Activated B cell treated with CpG ODN at 0.5 μM for 24 hours (primary cell): ENCODE measurements around the gene OSBPL1A. TPM values are rescaled to one million over a fixed set of nuclear protein-coding genes. Genes with fewer than 3 reads are reported as not detected.

Source experiments
- ATAC-seq: fragments of 200-7000 bp; cut with Tn5 transposase; one replicate; pipeline ENCODE4 v1.10.0; 2021; ENCODE audit warnings: low read depth, mild to moderate bottlenecking, moderate library complexity
- CTCF ChIA-PET: fragments of 350-600 bp; sonication (Branson Sonifier 250); formaldehyde crosslinking; loops from one replicate; lab custom pipeline; 2021; ENCODE audit warnings: antibody characterized with exemption; lab: Charles Lee
- POLR2A ChIA-PET: fragments of 350-600 bp; sonication (Branson Sonifier 250); formaldehyde crosslinking; loops from one replicate; lab custom pipeline; 2021; ENCODE audit warnings: antibody characterized with exemption; lab: Charles Lee
- DNase-seq: peaks from one replicate; pipeline ENCODE4 v3.0.0; 2022
- H3K27ac Mint-ChIP-seq: one replicate; pipeline ENCODE4 v1.8.0; 2020; ENCODE audit warnings: mixed read lengths
- H3K27me3 Mint-ChIP-seq: one replicate; pipeline ENCODE4 v1.8.0; 2021; ENCODE audit warnings: mixed read lengths
- H3K36me3 Mint-ChIP-seq: one replicate; pipeline ENCODE4 v1.8.0; 2021; ENCODE audit warnings: low read depth, mixed read lengths
- H3K4me1 Mint-ChIP-seq: one replicate; pipeline ENCODE4 v1.8.0; 2021; ENCODE audit warnings: mixed read lengths
- H3K4me3 Mint-ChIP-seq: one replicate; pipeline ENCODE4 v1.8.0; 2020; ENCODE audit warnings: mild to moderate bottlenecking, mixed read lengths
- H3K9me3 Mint-ChIP-seq: one replicate; pipeline ENCODE4 v1.8.0; 2020; ENCODE audit warnings: mixed read lengths
- intact Hi-C: fragments of 100-400 bp; cut with micrococcal nuclease; formaldehyde crosslinking; loops from one replicate; pipeline ENCODE4 v1.15.1; 2024
- total RNA-seq: library from RNA; stranded (reverse); gene quantifications from 2 replicates; pipeline ENCODE4 v1.2.3, GENCODE V29; 2022
- TF ChIP-seq, protein P1 (sequence below): fragments of 200-600 bp; IDR thresholded peaks from one replicate; pipeline ENCODE4 v1.8.0; 2022; ENCODE audit warnings: antibody characterized with exemption, mild to moderate bottlenecking

Gene OSBPL1A
- total RNA-seq, 1 donor from 2014 or later, result 0.80 TPM

DNA sequence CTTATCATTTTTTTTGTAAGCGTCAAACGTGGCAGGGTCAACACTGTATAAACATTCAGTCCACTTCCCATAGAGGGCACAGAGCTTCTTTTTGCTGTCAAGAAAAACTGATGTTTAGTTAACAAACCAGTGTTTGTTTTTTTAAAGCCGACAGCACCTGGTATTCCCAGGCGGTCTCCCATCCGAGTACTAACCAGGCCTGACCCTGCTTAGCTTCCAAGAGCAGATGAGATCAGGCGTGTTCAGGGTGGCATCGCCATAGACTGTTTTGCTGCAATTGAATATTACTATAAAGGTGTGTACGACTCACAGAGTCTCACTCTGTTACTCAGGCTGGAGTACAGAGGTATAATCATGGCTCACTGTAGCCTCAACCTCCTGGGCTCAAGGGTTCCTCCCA is 227.3 kb downstream of the OSBPL1A start:
- Mint-ChIP-seq H3K9me3 (no peaks in the 10 kb centered on the region), H3K27ac (no peak overlapping the region), H3K27me3 (peaks cover 2% of the 10 kb centered on the region), H3K36me3 (no peaks in the 10 kb centered on the region), H3K4me1 (no peaks in the 10 kb centered on the region), H3K4me3 (no peak overlapping the region)
- intact Hi-C loops, result no loop called here
- no peak for ATAC-seq
- TF ChIP-seq, protein P1, sequence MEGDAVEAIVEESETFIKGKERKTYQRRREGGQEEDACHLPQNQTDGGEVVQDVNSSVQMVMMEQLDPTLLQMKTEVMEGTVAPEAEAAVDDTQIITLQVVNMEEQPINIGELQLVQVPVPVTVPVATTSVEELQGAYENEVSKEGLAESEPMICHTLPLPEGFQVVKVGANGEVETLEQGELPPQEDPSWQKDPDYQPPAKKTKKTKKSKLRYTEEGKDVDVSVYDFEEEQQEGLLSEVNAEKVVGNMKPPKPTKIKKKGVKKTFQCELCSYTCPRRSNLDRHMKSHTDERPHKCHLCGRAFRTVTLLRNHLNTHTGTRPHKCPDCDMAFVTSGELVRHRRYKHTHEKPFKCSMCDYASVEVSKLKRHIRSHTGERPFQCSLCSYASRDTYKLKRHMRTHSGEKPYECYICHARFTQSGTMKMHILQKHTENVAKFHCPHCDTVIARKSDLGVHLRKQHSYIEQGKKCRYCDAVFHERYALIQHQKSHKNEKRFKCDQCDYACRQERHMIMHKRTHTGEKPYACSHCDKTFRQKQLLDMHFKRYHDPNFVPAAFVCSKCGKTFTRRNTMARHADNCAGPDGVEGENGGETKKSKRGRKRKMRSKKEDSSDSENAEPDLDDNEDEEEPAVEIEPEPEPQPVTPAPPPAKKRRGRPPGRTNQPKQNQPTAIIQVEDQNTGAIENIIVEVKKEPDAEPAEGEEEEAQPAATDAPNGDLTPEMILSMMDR, result no peak
- ChIA-PET POLR2A (no interaction called here), CTCF (no interaction called here)
- DNase-seq, result no peak

DNA sequence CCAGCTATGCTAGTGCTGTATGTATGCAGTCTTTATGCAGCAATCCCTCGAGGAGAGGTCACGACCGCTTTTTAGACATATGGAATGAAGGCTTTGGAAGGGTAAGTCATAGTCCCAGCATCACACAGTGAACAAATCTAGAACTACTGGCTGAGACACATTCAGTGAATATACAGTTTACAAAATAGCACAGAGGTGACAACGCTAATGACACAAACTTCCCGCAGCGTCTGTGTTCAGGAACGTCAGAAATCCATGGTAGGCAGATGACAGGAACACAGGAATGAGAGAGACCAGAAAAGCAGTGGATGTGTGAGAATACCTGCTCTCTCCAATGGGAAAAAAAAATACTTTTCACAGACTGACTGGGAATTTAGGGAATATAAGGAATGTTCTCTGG is 229.1 kb downstream of the OSBPL1A start:
- intact Hi-C loops, result no loop called here
- peaks cover 2% of the 10 kb centered on the region for H3K27me3 Mint-ChIP-seq
- ChIA-PET POLR2A (no interaction called here), CTCF (no interaction called here)
- no peaks in the 10 kb centered on the region for H3K4me1 Mint-ChIP-seq
- no peak for DNase-seq
- no peaks in the 10 kb centered on the region for H3K9me3 Mint-ChIP-seq
- H3K36me3 Mint-ChIP-seq, result no peaks in the 10 kb centered on the region
- TF ChIP-seq, protein P1, result no peak
- H3K4me3 Mint-ChIP-seq, result no peak overlapping the region
- no peak for ATAC-seq
- H3K27ac Mint-ChIP-seq, result no peak overlapping the region

DNA sequence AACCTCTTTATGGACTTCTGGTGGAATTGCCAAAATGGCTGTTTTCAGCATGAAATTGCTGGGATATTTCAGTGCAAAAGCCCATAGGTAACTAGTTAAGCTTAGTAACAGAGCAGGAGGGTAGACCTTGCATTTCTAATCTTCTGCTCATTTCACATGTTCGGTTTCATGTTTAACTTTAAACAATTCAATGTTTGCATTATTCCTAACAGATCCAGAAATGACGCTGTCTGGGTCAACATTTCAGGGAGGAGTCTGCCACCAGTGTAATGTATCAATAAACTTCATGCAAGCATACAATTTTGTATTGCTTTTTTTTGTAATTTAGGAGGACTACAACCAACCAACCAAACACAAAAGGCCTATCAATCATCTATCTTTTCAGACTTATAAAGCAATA is 236.3 kb downstream of the OSBPL1A start:
- POLR2A ChIA-PET, result no interaction called here
- Mint-ChIP-seq H3K36me3 (no peaks in the 10 kb centered on the region), H3K27me3 (peaks cover 5% of the 10 kb centered on the region), H3K4me1 (no peaks in the 10 kb centered on the region), H3K27ac (no peak overlapping the region), H3K9me3 (no peaks in the 10 kb centered on the region), H3K4me3 (no peak overlapping the region)
- no peak for ATAC-seq
- intact Hi-C loops, result no loop called here
- TF ChIP-seq, protein P1, result no peak
- CTCF ChIA-PET, result no interaction called here
- no peak for DNase-seq

DNA sequence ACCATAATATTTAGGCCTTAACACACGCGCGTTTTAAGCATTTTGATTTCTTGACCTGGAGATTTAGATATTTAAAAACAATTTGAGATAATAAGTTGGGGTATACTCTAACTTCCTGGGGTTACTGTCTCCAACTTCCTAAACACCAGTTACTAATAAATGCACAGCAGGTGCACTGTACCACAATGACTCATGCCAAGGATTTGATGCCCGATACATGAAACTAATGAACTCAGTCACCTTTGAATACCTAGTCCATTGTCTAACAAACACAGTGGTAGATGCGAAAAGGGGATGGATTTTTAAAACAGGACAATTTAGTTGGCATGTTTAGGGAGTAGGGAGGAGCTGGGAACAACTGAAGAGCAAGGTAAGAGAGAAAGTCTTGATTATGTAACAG is 237.5 kb downstream of the OSBPL1A start:
- TF ChIP-seq, protein P1, result no peak
- H3K36me3 Mint-ChIP-seq, result no peaks in the 10 kb centered on the region
- ATAC-seq (no peak), DNase-seq (no peak)
- peaks cover 3% of the 10 kb centered on the region for H3K27me3 Mint-ChIP-seq
- POLR2A ChIA-PET, result no interaction called here
- intact Hi-C loops, result no loop called here
- no peak overlapping the region for H3K27ac Mint-ChIP-seq
- no peaks in the 10 kb centered on the region for H3K9me3 Mint-ChIP-seq
- no peak overlapping the region for H3K4me3 Mint-ChIP-seq
- no peaks in the 10 kb centered on the region for H3K4me1 Mint-ChIP-seq
- CTCF ChIA-PET, result no interaction called here

DNA sequence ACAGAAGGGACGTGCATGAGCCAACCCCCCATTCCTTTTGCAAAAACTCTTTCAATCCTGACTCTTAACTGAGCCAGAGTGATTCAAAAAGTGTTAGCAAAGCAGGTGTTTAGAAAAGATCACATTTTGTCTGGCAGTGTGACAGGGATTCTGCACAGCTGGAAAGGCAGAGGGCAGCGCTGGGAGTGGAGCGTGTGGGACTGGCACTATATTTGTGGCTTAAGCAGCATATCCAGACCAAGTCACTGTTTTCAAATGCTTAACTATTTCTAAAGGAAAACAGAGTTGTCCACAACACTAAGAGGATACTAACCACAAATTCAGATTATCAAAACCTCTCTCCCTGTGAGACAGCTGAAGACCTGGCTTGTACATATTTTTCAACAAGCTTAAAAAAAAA is 239.8 kb downstream of the OSBPL1A start:
- intact Hi-C loops, result no loop called here
- H3K9me3 Mint-ChIP-seq, result no peaks in the 10 kb centered on the region
- H3K27ac Mint-ChIP-seq, result no peak overlapping the region
- no peak overlapping the region for H3K4me3 Mint-ChIP-seq
- POLR2A ChIA-PET, result no interaction called here
- peaks cover 3% of the 10 kb centered on the region for H3K27me3 Mint-ChIP-seq
- CTCF ChIA-PET, result no interaction called here
- no peak for ATAC-seq
- no peaks in the 10 kb centered on the region for H3K4me1 Mint-ChIP-seq
- TF ChIP-seq, protein P1, result no peak
- H3K36me3 Mint-ChIP-seq, result no peaks in the 10 kb centered on the region
- no peak for DNase-seq
